Heart left ventricle (tissue), 16 donors: ENCODE results near the gene STK16. TPM values are rescaled to one million over a fixed set of nuclear protein-coding genes. Genes with fewer than 3 reads are reported as not detected.

Experiments
- ATAC-seq, 4 donors: fragments of 200-7000 bp; cut with Tn5 transposase; one replicate each; pipeline ENCODE4 v1.9.1; 2020 to 2022; ENCODE audit warnings: moderate library complexity in 4 of 4, mild to moderate bottlenecking in 3 of 4, moderate number of reproducible peaks in 1 of 4
- DNase-seq, 5 donors: peaks; one replicate each; pipeline ENCODE4 v3.0.0-alpha.2; 2020
- H3K27ac ChIP-seq, 12 donors: fragments of 200-600 bp; sonication (generic) in 4 of 12; one replicate each; pipeline versions ENCODE4 v1.5.0 to v1.8.0; 2016 to 2022; ENCODE audit warnings: mild to moderate bottlenecking in 2 of 12
- H3K27me3 ChIP-seq, 9 donors: fragments of 200-600 bp; sonication (generic) in 2 of 9; one replicate each; pipeline versions ENCODE4 v1.5.1 to v1.8.0; 2016 to 2022; ENCODE audit warnings: mild to moderate bottlenecking in 3 of 9
- H3K36me3 ChIP-seq, 9 donors: fragments of 200-600 bp; sonication (generic) in 2 of 9; one replicate each; pipeline versions ENCODE4 v1.5.0 to v1.8.0; 2018 to 2022; ENCODE audit warnings: mild to moderate bottlenecking in 2 of 9
- H3K4me1 ChIP-seq, 12 donors: fragments of 200-600 bp; sonication (generic) in 4 of 12; one replicate each; pipeline versions ENCODE4 v1.5.0 to v1.8.0; 2016 to 2022; ENCODE audit warnings: mild to moderate bottlenecking in 3 of 12
- H3K4me3 ChIP-seq, 12 donors: fragments of 200-600 bp; sonication (generic) in 4 of 12; one replicate each; pipeline versions ENCODE4 v1.5.0 to v1.8.0; 2017 to 2022; ENCODE audit warnings: mild to moderate bottlenecking in 9 of 12, moderate library complexity in 4 of 12
- H3K9me3 ChIP-seq, 12 donors: fragments of 200-600 bp; sonication (generic) in 4 of 12; one replicate each; pipeline versions ENCODE4 v1.5.0 to v1.8.0; 2016 to 2022; ENCODE audit warnings: mild to moderate bottlenecking in 1 of 12
- CTCF ChIP-seq, 12 donors: fragments of 200-600 bp; sonication (generic) in 4 of 12; IDR thresholded peaks; one replicate each; pipeline versions ENCODE4 v1.5.0 to v1.8.0; 2018 to 2022; ENCODE audit warnings: antibody characterized with exemption in 12 of 12, mild to moderate bottlenecking in 5 of 12
- POLR2A ChIP-seq, 2 donors: fragments of 450-650 bp; IDR thresholded peaks; one replicate each; pipeline ENCODE4 v1.6.1; 2017; ENCODE audit warnings: antibody characterized with exemption in 2 of 2, mild to moderate bottlenecking in 2 of 2, moderate library complexity in 2 of 2
- WGBS, 4 donors: extraction: QIAGEN DNeasy Blood & Tissue Kit in 2 of 4; methylation state at CpG; one replicate each; pipeline versions ENCODE4 v1.1.5 to v1.1.7; 2013 to 2018; 5-methylcytosine and 5-hydroxymethylcytosine counted together
- intact Hi-C, 10 donors: fragments of 100-400 bp; cut with DNase I; formaldehyde crosslinking; loops; one replicate each; pipeline versions ENCODE4 v1.11.1 to v1.14.2; 2022
- polyA plus RNA-seq, 2 donors: library from polyadenylated mRNA; stranded (reverse); fragments of 200-250 nt; gene quantifications; one replicate each; pipeline ENCODE4 v1.2.3, GENCODE V29; 2013
- total RNA-seq, 9 donors: library from RNA; depleted of rRNA in 2 of 9; stranded (reverse); fragments of >200 nt in 2 of 9; fragmentation: NEBNext Ultra II Directional in 3 of 9; extraction: Animal tissue kit (Norgen Biotek cat#: 25700) in 3 of 9; gene quantifications; one replicate each; pipeline versions ENCODE4 v1.1.0 to v1.2.4, GENCODE V29; 2016 to 2023
- donor health status: ischemic (EF 13 %, LVEDD 7.1; RV severe dilation, severe dysfunction).
- donor health status: healthy with polysubstance abuse.
- donor health status: DM: no; HTN: yes; CAD: no.
- donor health status: DM: no; HTN: no; CAD: no.
- donor health status: ischemic (EF 25% LVEDD 6.9; RV normal size, moderate dysfunction).
- donor health status: ischemic (EF 25% LVEDD 5.7; RV mildly dilated, moderate dysfunction).
- donor health status: healthy.
- donor health status: DM: yes; HTN: yes; CAD: no.
- donor health status: ischemic (EF 35%, LVEDD 5.7; RV mildly dilated, moderate dysfunction).
- donor health status: nonischemic (EF 11% LVEDD 7.7; RV severe dilation, severe dysfunction).
- donor health status: DM: yes; HTN: yes; CAD: no.
- donor health status: PGD.
- donor health status: ischemic (EF 29% LVEDD 5.4; RV normal size, mild dysfunction).
- donor health status: nonischemic (EF 23%, LVEDD 6.1; RV moderate dilation, normal function).

STK16 gene
- total and polyA plus RNA-seq, 11 donors = 13.8 to 31.6 (median 19.1) TPM

GRCh38 chr2:219225350-219225749 lies 19.9 kb upstream of the STK16 start:
- ATAC-seq (no peak), DNase-seq (no peak)
- Histone ChIP-seq H3K4me1 (peaks cover 3 to 37% (median 18%) of the 10 kb centered on the region in 12 donors), H3K36me3 (peaks cover 5 to 74% (median 69%) of the 10 kb centered on the region in 9 donors), H3K27ac (peak overlapping the region in 1 of 12 donors; percentile 32), H3K9me3 (no peaks in the 10 kb centered on the region), H3K27me3 (no peaks in the 10 kb centered on the region), H3K4me3 (no peak overlapping the region)
- TF ChIP-seq CTCF (IDR thresholded peaks at IDR 0.05) = no peak
- TF ChIP-seq POLR2A (IDR thresholded peaks at IDR 0.05) = no peak
- intact Hi-C loops = loop anchor here in 2 of 10 donors (5.0 to 10.0 kb wide), 2 partner anchors 51 to 72 kb away; partner anchors contain the start of genes CNPPD1 (in 1 of the 2), RETREG2 (in 1 of the 2) and SLC23A3 (in 1 of the 2)
- 82 to 90% (median 87%) methylated on average over 3 of the region's 3 CpGs for WGBS, 4 donors

- intact Hi-C loops = loop anchor here in 4 of 10 donors (2.0 to 10.0 kb wide), 4 partner anchors 51 to 69 kb away; partner anchors contain the start of genes CNPPD1 (in 2 of the 4), RETREG2 (in 1 of the 4) and SLC23A3 (in 1 of the 4)
These were observed 17.0 kb upstream of the STK16 start for GRCh38 chr2:219228041-219228910.

GRCh38 chr2:219228911-219229304 lies 16.4 kb upstream of the STK16 start:
- WGBS, 4 donors = 2 to 6% (median 3%) methylated on average over 12 to 19 of the region's 19 CpGs
- Histone ChIP-seq H3K4me3 (peak overlapping the region; percentile 80 to 92 (median 88)), H3K27me3 (no peaks in the 10 kb centered on the region), H3K27ac (peak overlapping the region; percentile 93 to 99 (median 97)), H3K4me1 (peaks cover 3 to 51% (median 26%) of the 10 kb centered on the region in 12 donors), H3K9me3 (no peaks in the 10 kb centered on the region), H3K36me3 (peaks cover 2 to 63% (median 54%) of the 10 kb centered on the region in 9 donors)
- intact Hi-C loops = loop anchor here in 4 of 10 donors (1.0 to 10.0 kb wide), 6 partner anchors 16 to 68 kb away; partner anchors contain the start of genes CNPPD1 (in 2 of the 4), GLB1L (in 1 of the 4), RETREG2 (in 1 of the 4) and SLC23A3 (in 1 of the 4)
- ATAC-seq = no peak
- no peak for DNase-seq
- TF ChIP-seq CTCF (IDR thresholded peaks at IDR 0.05) (no peak), POLR2A (IDR thresholded peaks at IDR 0.05) (no peak)

More at GRCh38 chr2:219228041-219228910, 17.0 kb upstream of the STK16 start:
- 14 to 46% (median 38%) methylated on average over 3 to 7 of the region's 7 CpGs for WGBS, 4 donors
- Histone ChIP-seq H3K4me1 (peaks cover 3 to 51% (median 26%) of the 10 kb centered on the region in 12 donors), H3K9me3 (no peaks in the 10 kb centered on the region), H3K4me3 (peak overlapping the region; percentile 80 to 92 (median 88)), H3K36me3 (peaks cover 2 to 63% (median 54%) of the 10 kb centered on the region in 9 donors), H3K27ac (peak overlapping the region in 11 of 12 donors; percentile 95 to 99 (median 97)), H3K27me3 (no peaks in the 10 kb centered on the region)
- TF ChIP-seq CTCF (IDR thresholded peaks at IDR 0.05) = no peak
- no peak for TF ChIP-seq POLR2A (IDR thresholded peaks at IDR 0.05)
- ATAC-seq (no peak), DNase-seq (no peak)
